HUES6 (cell line): ENCODE measurements around the gene OXT.
A peak's percentile ranks its signal among the peaks of the same experiment; 100 is the strongest.
"Not testable (repeated sequence)": the region's sequence is repeated elsewhere in the genome, so short reads cannot be mapped to it uniquely, and the experiment has no call there.

Source experiments
- H3K27ac ChIP-seq: 2 replicates; pipeline ENCODE4 v1.7.0; 2013; ENCODE audit warnings: low read depth, mild to moderate bottlenecking, low read length, inconsistent platforms
- H3K27me3 ChIP-seq: 2 replicates; pipeline ENCODE4 v1.6.1; 2013; ENCODE audit warnings: low read length; ENCODE audit not compliant: control insufficient read depth, insufficient read depth
- H3K36me3 ChIP-seq: 2 replicates; pipeline ENCODE4 v1.6.1; 2013; ENCODE audit warnings: low read length; ENCODE audit not compliant: control insufficient read depth, insufficient read depth
- H3K4me1 ChIP-seq: 2 replicates; pipeline ENCODE4 v1.6.1; 2013; ENCODE audit warnings: low read length; ENCODE audit not compliant: control insufficient read depth, insufficient read depth
- H3K4me3 ChIP-seq: 2 replicates; pipeline ENCODE4 v1.5.1; 2013; ENCODE audit warnings: low read depth, low read length
- H3K9ac ChIP-seq: one replicate; pipeline ENCODE4 v1.6.1; 2013; ENCODE audit warnings: mild to moderate bottlenecking, low read length
- H3K9me3 ChIP-seq: 2 replicates; pipeline ENCODE4 v1.6.1; 2013; ENCODE audit warnings: low read depth, low read length; ENCODE audit not compliant: control insufficient read depth, insufficient read depth

Gene OXT

DNA sequence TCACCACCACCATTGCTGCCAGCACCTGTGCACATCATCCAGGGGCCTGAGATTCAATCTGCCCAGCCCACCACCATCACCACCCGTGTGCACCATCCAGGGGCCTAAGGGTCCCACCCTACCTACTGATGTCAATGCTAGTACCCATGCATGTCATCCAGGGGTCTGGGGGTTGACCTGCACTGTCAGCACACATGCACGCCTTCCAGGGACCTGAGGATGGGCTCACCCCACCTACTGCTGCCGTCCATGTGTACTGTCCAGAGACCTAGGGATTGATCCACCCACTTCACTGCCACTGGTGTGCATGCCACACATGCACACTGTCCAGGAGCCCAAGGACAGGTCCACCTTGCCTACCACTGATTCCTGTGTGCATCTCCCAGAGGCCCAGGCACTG lies 11.9 kb upstream of the OXT start:
- no peaks in the 10 kb centered on the region for H3K36me3 ChIP-seq
- H3K9ac ChIP-seq, result no peak overlapping the region
- no peaks in the 10 kb centered on the region for H3K27me3 ChIP-seq
- no peaks in the 10 kb centered on the region for H3K9me3 ChIP-seq
- H3K4me1 ChIP-seq, result no peaks in the 10 kb centered on the region
- no peak overlapping the region for H3K27ac ChIP-seq
- H3K4me3 ChIP-seq, result no peak overlapping the region

DNA sequence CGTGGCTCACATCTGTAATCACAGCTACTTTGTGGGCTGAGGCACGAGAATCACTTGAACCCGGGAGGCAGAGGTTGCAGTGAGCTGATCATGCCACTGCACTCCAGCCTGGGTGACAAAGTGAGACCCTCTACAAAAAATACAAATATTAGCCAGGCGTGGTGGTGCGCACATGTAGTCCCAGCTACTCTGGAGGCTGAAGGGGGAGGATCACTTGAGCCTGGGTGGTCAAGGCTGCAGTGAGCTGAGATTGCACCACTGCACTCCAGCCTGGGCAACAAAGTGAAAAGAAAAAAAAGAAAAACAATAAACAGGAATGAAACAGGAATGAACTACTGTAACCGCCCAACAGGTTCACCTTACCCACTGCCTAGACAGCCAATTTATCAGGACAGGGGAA lies 7.3 kb upstream of the OXT start:
- not testable (repeated sequence) for H3K36me3 ChIP-seq, H3K27me3 ChIP-seq, H3K27ac ChIP-seq, H3K4me3 ChIP-seq, H3K9ac ChIP-seq, H3K4me1 ChIP-seq, H3K9me3 ChIP-seq

DNA sequence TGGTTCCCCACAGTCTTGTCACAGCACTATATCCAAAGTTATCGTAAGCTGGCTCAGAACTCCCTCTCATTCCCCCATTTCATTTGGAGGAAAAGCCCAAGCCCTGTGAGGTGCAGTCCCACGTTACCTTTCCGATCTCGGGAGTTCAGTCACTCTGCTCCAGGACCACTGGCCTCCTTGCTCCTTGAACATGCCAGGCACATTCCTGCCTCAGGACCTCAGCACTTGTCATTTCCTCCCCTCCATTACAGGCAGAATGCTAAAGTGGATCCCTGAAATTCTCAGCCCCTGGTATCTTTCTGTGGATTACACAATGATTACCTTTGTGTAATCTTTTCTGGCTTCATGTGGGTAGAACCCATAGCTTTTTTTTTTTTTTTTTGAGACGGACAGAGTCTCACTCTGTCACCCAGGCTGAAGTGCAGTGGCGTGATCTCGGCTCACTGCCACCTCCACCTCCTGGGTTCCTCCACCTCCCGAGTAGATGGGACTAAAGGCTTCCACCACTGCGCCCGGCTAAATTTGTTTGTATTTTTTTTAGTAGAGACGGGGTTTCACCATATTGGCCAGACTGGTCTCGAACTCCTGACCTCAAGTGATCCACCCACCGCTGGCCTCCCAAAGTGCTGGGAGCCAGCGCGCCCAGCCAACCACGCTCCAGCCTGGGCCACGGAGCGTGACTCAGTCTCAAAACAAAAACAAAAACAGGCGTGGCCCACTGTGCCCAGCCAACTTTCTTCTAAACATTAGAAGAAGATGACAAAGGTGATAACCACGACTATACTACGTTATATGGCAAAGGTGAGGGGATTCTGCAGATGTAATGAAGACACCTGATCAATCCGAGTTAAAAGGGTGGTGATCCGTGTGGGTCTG lies 4.0 kb upstream of the OXT start:
- no peak overlapping the region for H3K4me3 ChIP-seq
- no peaks in the 10 kb centered on the region for H3K9me3 ChIP-seq
- no peak overlapping the region for H3K27ac ChIP-seq
- H3K27me3 ChIP-seq, result peaks cover 18% of the 10 kb centered on the region
- H3K36me3 ChIP-seq, result no peaks in the 10 kb centered on the region
- H3K9ac ChIP-seq, result no peak overlapping the region
- peaks cover 1% of the 10 kb centered on the region; the same call in 1 of the 2 replicates for H3K4me1 ChIP-seq

DNA sequence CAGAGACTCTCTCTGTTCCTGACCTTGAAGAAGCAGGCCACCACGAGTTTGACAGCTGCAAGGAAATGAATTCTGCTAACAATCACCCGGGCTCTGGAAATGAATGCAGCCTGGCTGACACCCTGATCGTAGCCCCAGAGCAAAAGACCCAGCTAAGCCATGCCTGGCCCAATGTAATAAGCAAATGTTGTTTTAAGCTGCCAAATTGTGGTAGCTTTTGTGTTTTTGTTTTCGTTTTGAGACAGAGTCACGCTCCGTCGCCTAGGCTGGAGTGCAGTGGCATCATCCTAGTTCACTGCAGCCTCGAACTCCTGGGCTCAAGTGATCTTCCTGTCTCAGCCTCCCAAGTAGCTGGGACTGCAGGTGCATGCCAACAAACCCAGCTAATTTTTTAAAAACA lies 3.3 kb upstream of the OXT start:
- H3K27ac ChIP-seq, result no peak overlapping the region
- H3K27me3 ChIP-seq, result peaks cover 25% of the 10 kb centered on the region
- peaks cover 5% of the 10 kb centered on the region for H3K4me1 ChIP-seq
- H3K9me3 ChIP-seq, result no peaks in the 10 kb centered on the region
- H3K4me3 ChIP-seq, result no peak overlapping the region
- H3K36me3 ChIP-seq, result no peaks in the 10 kb centered on the region
- H3K9ac ChIP-seq, result no peak overlapping the region

DNA sequence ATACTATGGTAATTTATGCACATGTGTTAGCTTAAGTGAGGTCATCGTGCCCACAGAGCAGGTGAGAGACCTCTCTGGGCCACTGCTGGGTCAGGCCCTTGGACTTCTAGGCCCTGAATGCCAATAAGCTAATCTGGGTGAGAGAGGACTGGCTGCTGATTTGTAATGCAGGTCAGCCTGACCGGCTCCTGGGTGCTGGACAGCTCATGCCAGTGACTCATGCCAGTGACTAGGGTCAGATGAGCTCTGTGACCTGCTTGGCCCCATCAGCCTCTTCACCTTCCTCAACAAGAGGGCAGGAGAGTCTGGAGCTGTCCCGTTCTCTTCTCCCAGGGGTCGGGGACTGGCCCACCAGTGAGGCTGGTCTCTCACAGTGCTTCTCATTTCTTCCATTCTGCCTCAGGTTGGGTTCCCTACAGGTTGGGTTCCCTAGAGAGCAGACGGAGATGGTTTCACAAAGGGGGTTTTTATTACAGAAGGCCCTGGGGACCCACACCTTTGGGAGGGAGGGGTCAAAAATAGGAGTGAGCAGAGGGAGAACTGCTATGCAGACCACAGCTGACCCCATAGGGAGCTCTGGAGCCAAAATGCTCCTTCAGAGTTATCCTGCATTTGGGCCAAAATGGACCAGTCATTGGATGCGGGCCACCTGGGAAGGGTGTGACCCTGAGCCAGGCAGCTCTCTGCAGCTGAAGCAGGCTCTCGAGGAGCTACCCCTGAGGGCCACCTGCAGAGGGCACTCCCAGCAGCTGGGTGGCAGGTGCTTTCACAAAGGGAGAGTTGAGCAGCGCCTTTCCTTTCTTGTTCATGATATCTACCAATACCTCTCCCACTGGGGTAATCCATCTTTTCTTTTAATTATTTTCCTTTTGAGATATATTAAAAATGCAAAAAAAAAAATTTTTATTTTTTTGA lies 2.2 kb upstream of the OXT start:
- no peak overlapping the region for H3K4me3 ChIP-seq
- H3K4me1 ChIP-seq, result peaks cover 5% of the 10 kb centered on the region
- H3K9ac ChIP-seq, result no peak overlapping the region
- no peaks in the 10 kb centered on the region for H3K36me3 ChIP-seq
- no peak overlapping the region for H3K27ac ChIP-seq
- no peaks in the 10 kb centered on the region; the same call in 1 of the 2 replicates for H3K9me3 ChIP-seq
- H3K27me3 ChIP-seq, result peaks cover 28% of the 10 kb centered on the region

DNA sequence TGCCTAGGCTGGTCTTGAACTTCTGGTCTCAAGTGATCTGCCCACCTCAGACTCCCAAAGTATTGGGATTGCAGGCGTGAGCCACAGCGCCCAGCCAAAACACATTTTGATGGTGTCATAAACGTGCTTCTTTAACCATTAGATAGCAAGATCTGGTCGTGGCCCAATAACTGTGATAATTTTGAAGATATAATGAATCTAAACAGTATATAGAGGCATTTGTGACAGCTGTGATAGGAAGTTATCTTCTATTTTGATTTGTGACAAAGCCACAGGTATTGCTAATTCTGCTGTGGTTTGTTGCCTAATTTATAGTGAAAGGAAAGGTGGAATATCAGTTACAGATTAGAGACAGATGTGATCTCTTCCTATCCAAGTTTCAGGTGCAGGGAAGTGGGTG lies 695 bp upstream of the OXT start:
- H3K4me3 ChIP-seq, result no peak overlapping the region
- H3K9ac ChIP-seq, result no peak overlapping the region
- H3K27ac ChIP-seq, result no peak overlapping the region
- peaks cover 28% of the 10 kb centered on the region for H3K27me3 ChIP-seq
- H3K36me3 ChIP-seq, result no peaks in the 10 kb centered on the region
- no peaks in the 10 kb centered on the region; the same call in 1 of the 2 replicates for H3K9me3 ChIP-seq
- H3K4me1 ChIP-seq, result peaks cover 5% of the 10 kb centered on the region

DNA sequence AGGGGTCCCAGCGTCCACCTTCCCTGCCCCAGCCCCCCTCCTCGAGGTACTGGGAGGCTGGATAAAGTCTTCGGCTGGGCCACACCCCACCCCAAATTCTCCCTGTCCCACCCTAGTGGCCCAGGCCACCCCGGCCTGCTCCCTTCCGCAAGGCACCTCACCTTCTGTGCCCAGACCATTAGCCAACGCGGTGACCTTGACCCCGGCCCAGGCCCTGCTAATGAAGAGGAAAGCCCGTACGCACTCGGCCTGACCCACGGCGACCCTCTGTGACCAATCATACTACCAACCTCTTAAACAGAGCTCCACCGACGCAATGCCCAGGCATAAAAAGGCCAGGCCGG lies 182 bp upstream of the OXT start:
- Histone ChIP-seq H3K36me3 (no peaks in the 10 kb centered on the region), H3K9me3 (no peaks in the 10 kb centered on the region; the same call in 1 of the 2 replicates), H3K27ac (no peak overlapping the region), H3K27me3 (peaks cover 28% of the 10 kb centered on the region), H3K4me1 (peaks cover 5% of the 10 kb centered on the region), H3K9ac (no peak overlapping the region), H3K4me3 (peak overlapping the region; percentile 43; the same call in 1 of the 2 replicates)

DNA sequence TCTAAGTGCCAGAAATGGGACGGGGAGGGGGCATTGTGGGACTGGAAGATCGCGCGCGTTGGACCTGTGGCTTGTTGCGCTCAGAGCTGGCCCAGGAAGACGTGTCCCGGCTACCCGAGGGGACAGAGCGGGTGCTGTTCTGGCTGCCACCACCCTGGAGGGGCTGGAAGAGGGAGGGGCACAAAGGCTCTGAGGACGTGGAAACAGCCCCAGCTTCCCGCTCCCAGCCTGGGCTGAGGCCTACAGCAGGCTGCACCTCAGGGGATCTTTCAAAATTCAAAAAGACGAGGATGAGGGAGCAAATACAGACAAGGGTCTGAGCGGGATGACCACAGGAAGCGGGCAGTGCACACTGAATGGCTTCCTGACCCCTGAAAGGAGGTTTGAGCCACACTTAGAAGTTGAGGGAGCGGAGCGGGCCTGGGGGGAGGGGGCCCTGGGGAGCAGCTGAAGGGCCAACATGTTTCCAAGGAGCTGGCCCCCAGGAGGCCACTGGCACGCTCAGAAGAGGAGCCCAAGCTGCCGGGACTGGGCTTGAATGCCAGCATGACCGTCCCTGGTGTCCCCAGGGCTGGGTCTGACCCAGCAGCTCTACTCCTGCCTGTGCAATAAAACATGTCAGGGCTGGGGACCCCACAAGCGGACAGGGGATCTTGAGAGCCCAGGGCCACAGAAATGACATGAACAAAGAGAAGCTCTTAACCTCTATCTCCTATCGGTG lies 1.3 kb downstream of the OXT start:
- H3K4me3 ChIP-seq, result peak overlapping the region; percentile 43; the same call in 1 of the 2 replicates
- H3K9me3 ChIP-seq, result no peaks in the 10 kb centered on the region; the same call in 1 of the 2 replicates
- H3K27ac ChIP-seq, result no peak overlapping the region
- H3K36me3 ChIP-seq, result no peaks in the 10 kb centered on the region
- peaks cover 28% of the 10 kb centered on the region for H3K27me3 ChIP-seq
- H3K4me1 ChIP-seq, result peaks cover 5% of the 10 kb centered on the region
- no peak overlapping the region for H3K9ac ChIP-seq

DNA sequence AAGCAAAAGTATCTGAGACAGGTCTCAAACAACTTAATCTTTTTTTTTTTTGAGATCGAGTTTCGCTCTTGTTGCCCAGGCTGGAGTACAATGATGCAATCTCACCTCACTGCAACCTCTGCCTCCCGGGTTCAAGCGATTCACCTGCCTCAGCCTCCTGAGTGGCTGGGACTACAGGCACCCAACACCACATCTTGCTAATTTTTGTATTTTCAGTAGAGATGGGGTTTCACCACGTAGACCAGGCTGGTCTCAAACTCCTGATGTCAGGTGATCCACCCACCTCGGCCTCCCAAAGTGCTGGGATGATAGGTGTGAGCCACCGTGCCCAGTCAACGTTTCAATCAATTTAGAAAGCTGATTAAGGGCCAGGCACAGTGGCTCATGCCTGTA lies 1.8 kb downstream of the OXT start:
- not testable (repeated sequence) for H3K27ac ChIP-seq, H3K9me3 ChIP-seq, H3K36me3 ChIP-seq, H3K4me1 ChIP-seq, H3K9ac ChIP-seq, H3K4me3 ChIP-seq
- peaks cover 28% of the 10 kb centered on the region for H3K27me3 ChIP-seq

DNA sequence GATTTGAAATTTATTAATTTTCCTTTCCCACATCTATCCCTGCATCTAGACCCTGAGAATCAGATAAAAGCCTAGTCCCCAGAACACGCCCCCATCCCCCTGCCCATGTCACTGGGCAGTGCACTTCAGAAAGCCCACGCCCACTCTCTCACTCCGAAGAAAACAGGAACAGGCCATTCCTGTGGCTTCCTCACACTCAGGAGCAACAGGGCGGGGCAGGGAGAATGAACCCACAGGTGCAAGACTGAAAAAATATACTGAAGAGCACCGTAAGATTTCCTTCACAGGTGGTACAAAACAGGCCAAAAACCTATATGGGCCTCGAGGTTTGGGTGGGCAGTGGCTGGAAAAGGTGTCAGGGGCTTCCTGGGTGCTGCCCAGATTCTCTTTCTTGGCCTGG lies 3.4 kb downstream of the OXT start:
- no peaks in the 10 kb centered on the region for H3K36me3 ChIP-seq
- peaks cover 32% of the 10 kb centered on the region for H3K27me3 ChIP-seq
- no peaks in the 10 kb centered on the region; the same call in 1 of the 2 replicates for H3K9me3 ChIP-seq
- H3K4me1 ChIP-seq, result peaks cover 5% of the 10 kb centered on the region
- no peak overlapping the region for H3K4me3 ChIP-seq
- H3K9ac ChIP-seq, result no peak overlapping the region
- H3K27ac ChIP-seq, result no peak overlapping the region
